MM.1S (cell line): ENCODE data around the gene NFATC1.

ENCODE experiments used
- CTCF ChIP-seq: fragments of 300-600 bp; sonication (generic); IDR thresholded peaks from 2 replicates; pipeline ENCODE4 v1.5.1; 2016; ENCODE audit warnings: antibody characterized with exemption, low read length, mixed read lengths
- EZH2phosphoT487 ChIP-seq: fragments of 300-600 bp; sonication (generic); IDR thresholded peaks from 2 replicates; pipeline ENCODE4 v1.6.1; 2018; ENCODE audit warnings: antibody characterized with exemption, low read length

DNA sequence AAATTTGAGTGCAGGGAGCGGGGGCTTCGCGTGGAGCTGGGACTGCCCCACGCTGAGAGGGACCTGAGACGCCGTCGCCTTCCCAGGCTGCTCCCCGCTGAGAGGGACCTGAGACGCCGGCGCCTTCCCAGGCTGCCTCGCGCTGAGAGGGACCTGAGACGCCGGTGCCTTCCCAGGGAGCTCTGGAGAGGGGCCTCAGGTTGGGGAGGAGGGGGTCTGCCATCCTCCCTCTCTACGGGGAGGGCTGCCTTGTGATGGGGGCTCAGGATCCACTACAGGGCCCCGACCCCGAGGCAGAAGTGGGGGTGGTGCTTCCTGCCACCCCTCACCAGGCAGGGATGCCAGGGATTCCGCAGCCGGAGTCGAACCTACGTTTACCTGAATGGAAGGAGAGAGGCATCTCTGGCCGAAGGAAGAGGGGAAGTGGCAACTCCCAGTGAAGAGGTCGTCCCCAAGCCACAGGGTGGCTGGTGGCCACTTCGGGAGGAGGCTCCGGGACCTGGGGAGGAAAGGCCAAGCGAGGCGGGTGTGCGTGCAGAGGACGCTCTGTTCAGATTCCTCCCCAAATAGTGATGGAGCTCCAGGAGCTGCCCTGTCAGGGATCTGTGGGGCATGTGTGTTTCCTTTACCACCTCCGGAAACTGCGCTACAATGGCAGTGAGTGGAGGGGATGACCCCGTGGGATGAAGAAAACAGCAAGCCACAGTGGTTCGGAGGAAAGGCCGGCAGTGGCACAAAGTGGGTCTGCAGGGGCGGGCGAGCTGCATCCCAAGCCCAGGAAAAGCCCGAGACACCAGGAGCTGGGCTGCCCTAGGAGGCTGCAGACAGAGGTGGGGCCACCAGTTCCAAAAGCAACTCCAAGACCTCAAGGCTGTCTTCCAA is 175.7 kb downstream of the NFATC1 start:
- no peak for TF ChIP-seq CTCF
- TF ChIP-seq EZH2phosphoT487 = no peak
